ENCODE measurements around the gene FAM98A.

DNA sequence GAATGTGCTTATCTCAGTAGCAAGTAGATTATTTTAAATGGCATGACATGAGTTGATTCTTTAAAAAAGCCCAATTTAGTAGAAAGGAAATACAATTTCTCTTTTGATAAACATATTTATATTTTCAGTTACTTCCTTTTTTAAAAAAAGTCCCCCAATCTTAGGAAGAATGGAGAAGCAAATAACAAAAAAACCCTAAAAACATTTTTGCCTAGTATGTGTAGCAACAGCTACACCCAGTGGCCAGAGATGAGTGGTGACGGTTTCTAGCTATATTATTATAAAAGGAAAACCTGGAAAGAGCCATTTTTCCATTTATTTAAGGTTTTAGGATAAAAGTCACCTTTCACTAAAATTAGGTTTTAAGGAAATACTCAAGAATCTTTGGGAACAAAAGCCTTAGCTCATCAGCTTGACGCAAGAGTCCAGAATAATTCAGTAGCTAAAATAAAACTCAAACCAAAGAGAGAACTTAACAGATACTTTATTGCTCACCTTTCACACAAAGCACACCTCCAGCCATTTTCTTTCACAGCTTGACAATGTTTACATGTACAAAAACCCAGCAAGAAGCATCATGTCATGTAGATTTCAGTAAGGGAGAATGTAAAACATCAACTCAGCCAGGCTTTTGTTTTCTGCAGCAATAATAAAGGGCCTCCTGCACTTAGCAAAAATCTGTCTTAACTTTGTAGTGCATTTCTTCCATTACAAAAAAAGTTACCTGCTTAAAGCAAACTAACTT is 15.7 kb downstream of the FAM98A start:
- no peak for TF ChIP-seq SIX5 (IDR thresholded peaks at IDR 0.05; ENCODE audit: low read depth, low read length, severe bottlenecking)
- TF ChIP-seq, protein P1, sequence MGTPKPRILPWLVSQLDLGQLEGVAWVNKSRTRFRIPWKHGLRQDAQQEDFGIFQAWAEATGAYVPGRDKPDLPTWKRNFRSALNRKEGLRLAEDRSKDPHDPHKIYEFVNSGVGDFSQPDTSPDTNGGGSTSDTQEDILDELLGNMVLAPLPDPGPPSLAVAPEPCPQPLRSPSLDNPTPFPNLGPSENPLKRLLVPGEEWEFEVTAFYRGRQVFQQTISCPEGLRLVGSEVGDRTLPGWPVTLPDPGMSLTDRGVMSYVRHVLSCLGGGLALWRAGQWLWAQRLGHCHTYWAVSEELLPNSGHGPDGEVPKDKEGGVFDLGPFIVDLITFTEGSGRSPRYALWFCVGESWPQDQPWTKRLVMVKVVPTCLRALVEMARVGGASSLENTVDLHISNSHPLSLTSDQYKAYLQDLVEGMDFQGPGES (IDR thresholded peaks at IDR 0.05): no peak
- TF ChIP-seq NR2C1 (IDR thresholded peaks at IDR 0.05): no peak
- no peak for TF ChIP-seq EZH2 (IDR thresholded peaks at IDR 0.05; ENCODE audit: borderline replicate concordance, control insufficient read depth, low read depth, low read length)
- peak; percentile 72 to 85 (median 83) for TF ChIP-seq CTCF (IDR thresholded peaks at IDR 0.05 in 2 of 3, conservative IDR thresholded peaks at IDR 0.05 in 1 of 3; ENCODE audit: control insufficient read depth in 2 of 3, extremely low read depth in 1 of 3, insufficient read depth in 1 of 3, low read depth in 3 of 3, low read length in 3 of 3)
- TF ChIP-seq POLR2A (IDR thresholded peaks at IDR 0.05; ENCODE audit: low read depth, low read length): no peak
- no peak for TF ChIP-seq DPF2 (IDR thresholded peaks at IDR 0.05)
- TF ChIP-seq USF1 (IDR thresholded peaks at IDR 0.05; ENCODE audit: borderline replicate concordance, extremely low read length, insufficient read depth, low read depth, low read length): no peak
- TF ChIP-seq SP1 (IDR thresholded peaks at IDR 0.05; ENCODE audit: low read depth, low read length): no peak
- TF ChIP-seq CBFB (IDR thresholded peaks at IDR 0.05; ENCODE audit: low read depth): no peak
- peak; percentile 96 for TF ChIP-seq RAD21 (IDR thresholded peaks at IDR 0.05; ENCODE audit: insufficient read depth, low read depth, low read length)
